ENCODE data around the gene CRHR1.

- TF ChIP-seq AFF4 (CRISPR knock-in tag; IDR thresholded peaks at IDR 0.05; ENCODE audit: borderline replicate concordance), result no peak
- no peak for TF ChIP-seq FOXP1 (CRISPR knock-in tag; IDR thresholded peaks at IDR 0.05; ENCODE audit: borderline replicate concordance)
- TF ChIP-seq, protein P1, sequence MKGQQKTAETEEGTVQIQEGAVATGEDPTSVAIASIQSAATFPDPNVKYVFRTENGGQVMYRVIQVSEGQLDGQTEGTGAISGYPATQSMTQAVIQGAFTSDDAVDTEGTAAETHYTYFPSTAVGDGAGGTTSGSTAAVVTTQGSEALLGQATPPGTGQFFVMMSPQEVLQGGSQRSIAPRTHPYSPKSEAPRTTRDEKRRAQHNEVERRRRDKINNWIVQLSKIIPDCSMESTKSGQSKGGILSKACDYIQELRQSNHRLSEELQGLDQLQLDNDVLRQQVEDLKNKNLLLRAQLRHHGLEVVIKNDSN (CRISPR knock-in tag; IDR thresholded peaks at IDR 0.05), result no peak
- no peak for TF ChIP-seq CTCF (IDR thresholded peaks at IDR 0.05)
Measured at GRCh38 chr17:45742251-45742650, 41.9 kb upstream of the CRHR1 start.
